GM18505 (cell line): ENCODE data around the gene RNF187.
A peak's percentile ranks its signal among the peaks of the same experiment; 100 is the strongest.
"Not testable (repeated sequence)": the region's sequence is repeated elsewhere in the genome, so short reads cannot be mapped to it uniquely, and the experiment has no call there.

Experiments used
- ATAC-seq: cut with Tn5 transposase; IDR thresholded peaks from one replicate; pipeline ENCODE4 v1.9.1; 2021; ENCODE audit not compliant: unreplicated experiment
- POLR2A ChIP-seq: IDR thresholded peaks from 4 replicates; pipeline ENCODE4 v1.6.1; 2011; ENCODE audit warnings: borderline replicate concordance; ENCODE audit not compliant: insufficient read depth, insufficient read length; ENCODE audit errors: extremely low read depth

The RNF187 gene

GRCh38 chr1:228490120-228491078 is 3.2 kb downstream of the RNF187 start:
- no peak for TF ChIP-seq POLR2A
- ATAC-seq: no peak

DNA sequence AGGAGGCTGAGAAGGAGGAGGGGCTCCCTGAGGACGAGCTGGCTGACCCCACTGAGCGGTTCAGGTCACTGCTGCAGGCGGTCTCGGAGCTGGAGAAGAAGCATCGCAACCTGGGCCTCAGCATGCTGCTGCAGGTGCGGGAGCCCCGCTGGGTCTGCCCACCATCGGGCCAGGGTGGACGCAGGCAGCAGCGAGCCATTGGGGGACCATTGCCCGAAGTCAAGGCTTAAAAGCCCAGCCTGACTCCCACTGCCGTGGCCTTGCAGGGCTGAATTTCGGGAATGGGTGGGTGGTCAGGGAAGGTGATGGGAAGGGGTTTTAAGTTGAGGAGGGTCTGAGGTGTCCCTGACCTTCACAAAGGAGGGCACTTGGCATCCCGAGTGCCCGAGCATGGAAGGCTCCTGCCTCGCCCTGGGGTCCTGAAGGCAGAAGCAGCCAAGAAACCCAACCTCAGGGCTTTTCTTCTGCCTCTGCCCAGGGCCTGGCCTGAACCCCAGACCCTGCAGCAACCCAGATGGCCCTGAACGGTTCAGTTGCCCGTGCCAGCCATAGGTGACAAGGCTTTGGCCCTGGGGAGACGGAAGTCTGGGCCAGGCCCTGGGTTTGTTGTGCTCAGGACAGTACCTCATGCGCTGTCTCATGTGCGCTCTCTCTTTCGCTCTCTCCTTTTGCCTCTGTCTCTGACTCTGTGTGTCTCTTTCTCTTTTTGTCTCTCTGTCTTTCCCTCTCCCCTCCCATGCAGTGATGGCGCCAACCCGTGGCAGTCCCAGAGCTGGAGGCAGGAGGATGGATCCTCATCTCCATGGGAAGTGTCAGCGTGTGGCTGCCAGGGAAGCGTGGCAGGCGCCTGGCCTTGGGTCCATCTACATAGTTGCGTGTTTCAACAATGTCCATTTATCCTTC is 6.2 kb downstream of the RNF187 start:
- ATAC-seq: no peak
- no peak for TF ChIP-seq POLR2A

DNA sequence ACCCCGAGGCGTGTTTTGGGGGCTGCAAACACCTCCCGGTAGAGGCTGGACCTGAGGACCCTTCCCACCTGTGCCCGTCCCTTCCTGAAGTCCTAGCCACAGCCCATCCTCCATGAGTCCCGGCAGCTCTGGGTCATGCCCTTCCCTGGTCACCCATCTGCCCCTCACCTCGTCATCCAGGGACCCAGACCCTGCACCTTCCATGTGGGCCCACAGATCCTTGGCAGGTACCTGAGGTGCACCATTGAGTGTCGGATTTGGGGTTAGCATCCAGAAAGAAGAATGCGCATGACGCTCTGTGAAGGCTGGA is 6.8 kb downstream of the RNF187 start:
- no peak for ATAC-seq
- no peak for TF ChIP-seq POLR2A

- no peak for TF ChIP-seq POLR2A
- ATAC-seq: no peak
Observed at GRCh38 chr1:228494391-228494790, 7.2 kb downstream of the RNF187 start.

GRCh38 chr1:228494970-228495853 is 8.0 kb downstream of the RNF187 start:
- ATAC-seq: no peak
- no peak for TF ChIP-seq POLR2A

DNA sequence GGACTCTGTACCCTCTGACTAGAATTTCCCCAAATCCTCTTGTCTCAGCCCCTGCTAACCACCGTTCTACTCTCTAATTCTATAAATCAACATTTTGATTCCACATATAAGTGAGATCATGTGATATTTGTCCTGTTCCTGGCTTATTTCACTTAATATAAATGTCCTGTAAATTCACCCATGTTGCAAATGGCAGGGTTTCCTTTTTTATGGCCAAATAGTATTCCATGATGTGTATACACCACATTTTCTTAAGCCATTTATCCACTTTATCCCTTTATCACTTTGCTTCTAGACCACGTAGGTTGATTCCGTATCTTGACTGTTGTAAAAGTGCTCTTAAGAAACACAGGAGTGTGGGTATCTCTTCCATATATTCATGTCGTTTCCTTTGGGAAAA is 8.9 kb downstream of the RNF187 start:
- TF ChIP-seq POLR2A: no peak
- ATAC-seq: no peak

GRCh38 chr1:228496494-228496893 is 9.3 kb downstream of the RNF187 start:
- no peak for TF ChIP-seq POLR2A
- no peak for ATAC-seq

GRCh38 chr1:228497206-228497605 is 10.0 kb downstream of the RNF187 start:
- ATAC-seq: no peak
- no peak for TF ChIP-seq POLR2A

GRCh38 chr1:228497817-228498216 is 10.6 kb downstream of the RNF187 start:
- TF ChIP-seq POLR2A: no peak
- ATAC-seq: no peak

DNA sequence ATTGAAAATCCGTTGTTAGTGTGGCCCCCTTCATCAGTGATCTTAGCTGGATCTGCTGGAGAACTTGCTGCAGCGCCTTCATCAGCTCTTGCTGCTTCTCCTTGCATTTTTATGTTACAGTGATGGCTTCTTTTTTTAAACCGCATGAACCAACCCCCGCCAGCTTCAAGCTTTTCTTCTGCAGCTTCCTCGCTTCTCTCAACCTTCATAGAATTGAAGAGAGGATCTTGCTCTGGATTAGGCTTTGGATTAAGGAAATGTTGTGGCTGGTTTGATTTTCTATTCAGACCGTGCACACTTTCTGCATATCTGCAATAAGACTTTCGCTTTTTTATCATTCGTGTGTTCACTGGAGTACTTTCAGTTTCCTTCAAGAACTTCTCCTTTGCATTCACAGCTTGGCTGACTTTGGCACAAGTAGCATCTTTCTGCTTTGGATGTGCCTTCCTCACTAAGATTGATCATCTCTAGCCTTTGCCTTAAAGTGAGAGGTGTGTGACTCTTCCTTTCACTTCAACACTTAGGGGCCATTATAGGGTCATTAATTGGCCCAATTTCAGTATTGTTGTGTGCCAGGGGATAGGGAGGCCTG is 13.1 kb downstream of the RNF187 start:
- no peak for TF ChIP-seq POLR2A
- peak; percentile 44 for ATAC-seq

GRCh38 chr1:228500901-228501871 is 14.0 kb downstream of the RNF187 start:
- peak; percentile 89 for ATAC-seq
- no peak for TF ChIP-seq POLR2A

DNA sequence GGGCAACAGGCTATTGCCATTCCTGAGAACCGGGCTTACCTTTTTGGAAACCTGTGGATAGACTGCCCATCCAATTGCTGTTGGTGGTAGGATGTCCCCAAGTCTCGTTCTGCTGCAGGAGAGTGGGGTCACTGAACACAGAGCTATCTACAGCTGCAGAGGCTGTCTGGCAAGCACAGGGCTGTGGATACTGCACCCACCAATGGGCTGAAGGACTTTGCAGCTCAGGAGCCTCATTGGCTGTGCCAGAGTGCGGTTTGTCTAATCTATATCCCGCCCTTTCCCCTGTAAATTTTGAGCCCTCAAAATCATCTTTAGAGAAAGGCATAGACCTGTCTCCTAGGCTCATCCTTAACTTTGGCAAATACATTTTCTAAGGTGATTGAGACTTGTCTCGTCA is 15.3 kb downstream of the RNF187 start:
- no peak for ATAC-seq
- TF ChIP-seq POLR2A: no peak

DNA sequence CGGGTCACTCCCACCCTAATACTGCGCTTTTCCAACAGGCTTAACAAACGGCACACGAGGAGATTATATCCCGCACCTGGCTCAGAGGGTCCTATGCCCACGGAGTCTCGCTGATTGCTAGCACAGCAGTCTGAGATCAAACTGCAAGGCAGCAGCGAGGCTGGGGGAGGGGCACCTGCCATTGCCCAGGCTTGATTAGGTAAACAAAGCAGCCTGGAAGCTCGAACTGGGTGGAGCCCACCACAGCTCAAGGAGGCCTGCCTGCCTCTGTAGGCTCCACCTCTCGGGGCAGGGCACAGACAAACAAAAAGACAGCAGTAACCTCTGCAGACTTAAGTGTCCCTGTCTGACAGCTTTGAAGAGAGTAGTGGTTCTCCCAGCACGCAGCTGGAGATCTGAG is 18.8 kb downstream of the RNF187 start:
- ATAC-seq: not testable (repeated sequence)
